H9 (cell line): ENCODE data around the gene FCHSD2. TPM values are rescaled to one million over a fixed set of nuclear protein-coding genes. Genes with fewer than 3 reads are reported as not detected.

Experiments
- DNase-seq: peaks from one replicate; pipeline ENCODE4 v3.0.0-alpha.2; 2017
- H2AFZ ChIP-seq: one replicate; pipeline ENCODE4 v1.6.1; 2013; ENCODE audit warnings: mild to moderate bottlenecking, low read length, control low read depth, moderate library complexity
- H2AK5ac ChIP-seq: 2 replicates; pipeline ENCODE4 v1.6.1; 2013; ENCODE audit warnings: low read length, control low read depth, mixed read lengths; ENCODE audit not compliant: insufficient read length
- H2BK120ac ChIP-seq: one replicate; pipeline ENCODE4 v1.6.1; 2013; ENCODE audit warnings: low read depth, mild to moderate bottlenecking, low read length, control low read depth, inconsistent platforms; ENCODE audit not compliant: poor library complexity, severe bottlenecking
- H2BK12ac ChIP-seq: 2 replicates; pipeline ENCODE4 v1.6.1; 2013; ENCODE audit warnings: low read length, control low read depth, mixed read lengths, low read depth; ENCODE audit not compliant: insufficient read length
- H2BK15ac ChIP-seq: 2 replicates; pipeline ENCODE4 v1.6.1; 2013; ENCODE audit warnings: low read depth, low read length, control low read depth
- H2BK20ac ChIP-seq: one replicate; pipeline ENCODE4 v1.6.1; 2013; ENCODE audit warnings: low read depth, mild to moderate bottlenecking, low read length, control low read depth, inconsistent platforms; ENCODE audit not compliant: poor library complexity, severe bottlenecking
- H2BK5ac ChIP-seq: 2 replicates; pipeline ENCODE4 v1.6.1; 2013; ENCODE audit warnings: low read length, control low read depth, mixed read lengths; ENCODE audit not compliant: insufficient read length
- H3K14ac ChIP-seq: 2 replicates; pipeline ENCODE4 v1.6.1; 2013; ENCODE audit warnings: low read length, control low read depth; ENCODE audit not compliant: insufficient read depth
- H3K18ac ChIP-seq: 2 replicates; pipeline ENCODE4 v1.6.1; 2013; ENCODE audit warnings: low read depth, mild to moderate bottlenecking, mixed read lengths, low read length, control low read depth; ENCODE audit not compliant: insufficient read length
- H3K23ac ChIP-seq: 2 replicates; pipeline ENCODE4 v1.6.1; 2013; ENCODE audit warnings: low read length, control low read depth, mixed read lengths, low read depth; ENCODE audit not compliant: insufficient read length
- H3K23me2 ChIP-seq: 2 replicates; pipeline ENCODE4 v1.6.1; 2013; ENCODE audit warnings: low read depth, mild to moderate bottlenecking, mixed read lengths, low read length, control low read depth; ENCODE audit not compliant: insufficient read length, poor library complexity, severe bottlenecking
- H3K27ac ChIP-seq: 2 replicates; pipeline ENCODE4 v1.5.1; 2013; ENCODE audit warnings: low read length, control low read depth, mixed read lengths, low read depth; ENCODE audit not compliant: insufficient read length
- H3K27me3 ChIP-seq: 2 replicates; pipeline ENCODE4 v1.6.1; 2013; ENCODE audit warnings: low read length, control low read depth, inconsistent platforms; ENCODE audit not compliant: insufficient read depth
- H3K4ac ChIP-seq: 2 replicates; pipeline ENCODE4 v1.6.1; 2013; ENCODE audit warnings: low read depth, mild to moderate bottlenecking, control low read depth, inconsistent platforms, low read length, moderate library complexity
- H3K4me1 ChIP-seq: 2 replicates; pipeline ENCODE4 v1.6.1; 2013; ENCODE audit warnings: low read length, control low read depth, inconsistent platforms; ENCODE audit not compliant: insufficient read depth
- H3K4me2 ChIP-seq: 2 replicates; pipeline ENCODE4 v1.6.1; 2013; ENCODE audit warnings: low read length, control low read depth, mixed read lengths; ENCODE audit not compliant: insufficient read length, insufficient read depth
- H3K56ac ChIP-seq: 2 replicates; pipeline ENCODE4 v1.6.1; 2013; ENCODE audit warnings: low read depth, mild to moderate bottlenecking, mixed read lengths, low read length, control low read depth; ENCODE audit not compliant: insufficient read length
- H3K79me1 ChIP-seq: 2 replicates; pipeline ENCODE4 v1.6.1; 2013; ENCODE audit warnings: low read depth, mild to moderate bottlenecking, moderate library complexity, low read length, control low read depth, inconsistent platforms; ENCODE audit not compliant: insufficient read depth, poor library complexity, severe bottlenecking
- H3K79me2 ChIP-seq: 2 replicates; pipeline ENCODE4 v1.6.1; 2013; ENCODE audit warnings: low read length, control low read depth, inconsistent platforms; ENCODE audit not compliant: insufficient read depth
- H3K9ac ChIP-seq: 2 replicates; pipeline ENCODE4 v1.6.1; 2013; ENCODE audit warnings: low read length, control low read depth, mixed read lengths; ENCODE audit not compliant: insufficient read length; ENCODE audit errors: extremely low read depth
- H3K9me3 ChIP-seq: one replicate; pipeline ENCODE4 v1.6.1; 2013; ENCODE audit warnings: low read depth, low read length, inconsistent platforms; ENCODE audit not compliant: control insufficient read depth
- H3T11ph ChIP-seq: one replicate; pipeline ENCODE4 v1.6.1; 2013; ENCODE audit warnings: mild to moderate bottlenecking, low read length, control low read depth, inconsistent platforms
- H4K20me1 ChIP-seq: one replicate; pipeline ENCODE4 v1.6.1; 2013; ENCODE audit not compliant: control insufficient read depth, insufficient read length, insufficient read depth
- H4K5ac ChIP-seq: 2 replicates; pipeline ENCODE4 v1.6.1; 2013; ENCODE audit warnings: low read depth, mild to moderate bottlenecking, mixed read lengths, low read length, control low read depth; ENCODE audit not compliant: insufficient read length
- H4K8ac ChIP-seq: replicated peaks from 2 replicates; pipeline ENCODE4 v1.6.1; 2013; ENCODE audit warnings: low read length, control low read depth, mixed read lengths, low read depth; ENCODE audit not compliant: insufficient read length
- H4K91ac ChIP-seq: 2 replicates; pipeline ENCODE4 v1.6.1; 2013; ENCODE audit warnings: low read depth, mild to moderate bottlenecking, moderate library complexity, mixed read lengths, low read length, control low read depth; ENCODE audit not compliant: insufficient read length
- H3K27ac Mint-ChIP-seq, 3 experiments: 2 replicates in 2 of 3; 3 replicates in 1 of 3; pipeline ENCODE4 v1.8.0; 2020 to 2021; ENCODE audit warnings: mixed read lengths in 3 of 3, mild to moderate bottlenecking in 1 of 3, moderate library complexity in 1 of 3
- H3K27me3 Mint-ChIP-seq: 2 replicates; pipeline ENCODE4 v1.8.0; 2021; ENCODE audit warnings: low read depth, mild to moderate bottlenecking, moderate library complexity, mixed read lengths
- H3K36me3 Mint-ChIP-seq, 3 experiments: 2 replicates in 2 of 3; 3 replicates in 1 of 3; pipeline ENCODE4 v1.8.0; 2020 to 2021; ENCODE audit warnings: low read depth in 3 of 3, mixed read lengths in 3 of 3; ENCODE audit not compliant: insufficient read depth in 1 of 3
- H3K4me1 Mint-ChIP-seq, 2 experiments: 2 replicates each; pipeline ENCODE4 v1.8.0; 2020; ENCODE audit warnings: mixed read lengths in 2 of 2
- H3K4me3 Mint-ChIP-seq, 2 experiments: 2 replicates in 1 of 2; 3 replicates in 1 of 2; pipeline ENCODE4 v1.8.0; 2020 to 2021; ENCODE audit warnings: mild to moderate bottlenecking in 2 of 2, mixed read lengths in 2 of 2, moderate library complexity in 1 of 2
- H3K9me3 Mint-ChIP-seq, 2 experiments: 2 replicates in 1 of 2; 3 replicates in 1 of 2; pipeline ENCODE4 v1.8.0; 2020; ENCODE audit warnings: mild to moderate bottlenecking in 2 of 2, mixed read lengths in 2 of 2, moderate library complexity in 1 of 2
- WGBS: extraction: QIAGEN DNeasy Blood & Tissue Kit; methylation state at CpG from one replicate; pipeline ENCODE4 v1.1.7; 2013; ENCODE audit warnings: missing lambda C conversion rate, low lambda C conversion rate, mixed read lengths; ENCODE audit not compliant: insufficient read length; ENCODE audit errors: extremely low coverage; 5-methylcytosine and 5-hydroxymethylcytosine counted together
- total RNA-seq: library from RNA; stranded (reverse); gene quantifications from 2 replicates; pipeline ENCODE4 v1.2.1, GENCODE V29; 2021
- TF ChIP-seq, protein P1 (sequence below): fragments of 200-600 bp; sonication (generic); conservative IDR thresholded peaks from 3 replicates; pipeline ENCODE4 v1.8.0; 2021; ENCODE audit warnings: antibody characterized with exemption, mild to moderate bottlenecking

Gene FCHSD2
- total RNA-seq, 1 experiment from 2014 or later: 17.8 TPM

DNA sequence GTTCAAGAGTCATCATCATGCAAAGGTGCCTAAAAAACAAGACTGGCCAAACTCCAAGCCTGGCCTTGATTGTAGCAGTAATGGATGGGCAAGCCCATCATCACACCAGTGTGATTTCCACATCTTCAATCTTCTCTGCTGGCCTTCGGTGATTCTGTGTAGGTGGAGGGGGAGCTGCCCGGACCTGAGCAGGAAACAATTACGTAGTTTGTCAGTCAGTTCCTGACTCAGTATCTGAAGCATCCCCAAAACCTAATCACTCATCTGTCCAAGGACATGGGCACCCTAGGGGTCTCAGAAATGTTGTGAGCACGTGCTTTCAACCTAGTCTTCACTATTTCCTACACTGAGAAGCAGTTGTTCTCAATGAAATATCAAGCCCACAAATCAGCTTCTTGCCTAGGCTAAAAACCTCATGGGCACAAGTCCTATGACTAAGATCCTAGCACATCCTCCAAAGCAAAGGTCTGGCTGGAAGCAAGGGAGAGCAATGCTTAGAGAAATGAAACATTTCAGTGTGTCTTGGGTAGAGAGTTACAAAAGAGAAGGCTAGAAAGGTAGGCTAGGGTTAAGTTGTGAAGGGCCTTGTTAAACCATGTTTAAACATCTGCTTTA, 303.3 kb downstream of the FCHSD2 start:
- H2BK12ac ChIP-seq: no peak overlapping the region
- no peaks in the 10 kb centered on the region for H3K4me1 Mint-ChIP-seq
- no peak overlapping the region for H3K56ac ChIP-seq
- DNase-seq: no peak
- H2AFZ ChIP-seq: no peak overlapping the region
- no peak overlapping the region for H3K14ac ChIP-seq
- no peak overlapping the region for H3K27ac ChIP-seq
- H3K23me2 ChIP-seq: no peaks in the 10 kb centered on the region
- H3K27me3 Mint-ChIP-seq: no peaks in the 10 kb centered on the region
- WGBS: no CpG with 5 or more reads among the region's 4 CpGs
- H3K4me3 Mint-ChIP-seq: no peak overlapping the region
- H3K4me1 ChIP-seq: no peaks in the 10 kb centered on the region
- no peak overlapping the region for H3K23ac ChIP-seq
- H2BK120ac ChIP-seq: no peak overlapping the region
- H3K9me3 ChIP-seq: no peaks in the 10 kb centered on the region
- peaks cover 0 to 5% (median 0%) of the 10 kb centered on the region in 3 experiments; a peak in 1 of 7 replicates for H3K36me3 Mint-ChIP-seq
- H3K4ac ChIP-seq: no peak overlapping the region
- H4K91ac ChIP-seq: no peak overlapping the region
- H4K5ac ChIP-seq: no peak overlapping the region
- H4K20me1 ChIP-seq: no peaks in the 10 kb centered on the region
- no peak overlapping the region for H2BK15ac ChIP-seq
- H3K18ac ChIP-seq: no peak overlapping the region
- no peaks in the 10 kb centered on the region for H3K9me3 Mint-ChIP-seq
- H4K8ac ChIP-seq: no peak overlapping the region
- TF ChIP-seq, protein P1, sequence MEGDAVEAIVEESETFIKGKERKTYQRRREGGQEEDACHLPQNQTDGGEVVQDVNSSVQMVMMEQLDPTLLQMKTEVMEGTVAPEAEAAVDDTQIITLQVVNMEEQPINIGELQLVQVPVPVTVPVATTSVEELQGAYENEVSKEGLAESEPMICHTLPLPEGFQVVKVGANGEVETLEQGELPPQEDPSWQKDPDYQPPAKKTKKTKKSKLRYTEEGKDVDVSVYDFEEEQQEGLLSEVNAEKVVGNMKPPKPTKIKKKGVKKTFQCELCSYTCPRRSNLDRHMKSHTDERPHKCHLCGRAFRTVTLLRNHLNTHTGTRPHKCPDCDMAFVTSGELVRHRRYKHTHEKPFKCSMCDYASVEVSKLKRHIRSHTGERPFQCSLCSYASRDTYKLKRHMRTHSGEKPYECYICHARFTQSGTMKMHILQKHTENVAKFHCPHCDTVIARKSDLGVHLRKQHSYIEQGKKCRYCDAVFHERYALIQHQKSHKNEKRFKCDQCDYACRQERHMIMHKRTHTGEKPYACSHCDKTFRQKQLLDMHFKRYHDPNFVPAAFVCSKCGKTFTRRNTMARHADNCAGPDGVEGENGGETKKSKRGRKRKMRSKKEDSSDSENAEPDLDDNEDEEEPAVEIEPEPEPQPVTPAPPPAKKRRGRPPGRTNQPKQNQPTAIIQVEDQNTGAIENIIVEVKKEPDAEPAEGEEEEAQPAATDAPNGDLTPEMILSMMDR: no peak
- H3K79me2 ChIP-seq: no peaks in the 10 kb centered on the region
- no peak overlapping the region for H2AK5ac ChIP-seq
- H3K27ac Mint-ChIP-seq: peak overlapping the region in 1 of 3 experiments; percentile 3; a peak in 1 of 7 replicates
- no peak overlapping the region for H3K4me2 ChIP-seq
- H2BK20ac ChIP-seq: no peak overlapping the region
- no peak overlapping the region for H3K9ac ChIP-seq
- no peak overlapping the region for H2BK5ac ChIP-seq
- H3K79me1 ChIP-seq: no peaks in the 10 kb centered on the region
- no peak overlapping the region for H3T11ph ChIP-seq
- H3K27me3 ChIP-seq: no peaks in the 10 kb centered on the region
